Effector memory CD8-positive, alpha-beta T cell (primary cell): ENCODE data around the gene SPRR3.
"Not testable (repeated sequence)": the region's sequence is repeated elsewhere in the genome, so short reads cannot be mapped to it uniquely, and the experiment has no call there.

Experiments used
- ATAC-seq: fragments of 150-1000 bp; cut with Tn5 transposase; replicated peaks from 2 replicates; pipeline ENCODE4 v1.10.0; 2021; ENCODE audit warnings: mild to moderate bottlenecking, moderate library complexity
- DNase-seq, 3 experiments: peaks; one replicate each; pipeline ENCODE4 v3.0.0; 2021
- H3K27ac Mint-ChIP-seq, 2 donors: one replicate each; pipeline ENCODE4 v1.8.0; 2022; ENCODE audit warnings: mild to moderate bottlenecking in 2 of 2, mixed read lengths in 2 of 2, moderate library complexity in 2 of 2
- H3K27me3 Mint-ChIP-seq, 2 donors: one replicate each; pipeline ENCODE4 v1.8.0; 2022; ENCODE audit warnings: mixed read lengths in 2 of 2
- H3K36me3 Mint-ChIP-seq: one replicate; pipeline ENCODE4 v1.8.0; 2022; ENCODE audit warnings: mild to moderate bottlenecking, moderate library complexity, mixed read lengths; ENCODE audit not compliant: insufficient read depth
- H3K4me1 Mint-ChIP-seq, 2 donors: one replicate each; pipeline ENCODE4 v1.8.0; 2022; ENCODE audit warnings: low read depth in 2 of 2, mixed read lengths in 2 of 2
- H3K4me3 Mint-ChIP-seq, 2 donors: one replicate each; pipeline ENCODE4 v1.8.0; 2022; ENCODE audit warnings: mild to moderate bottlenecking in 2 of 2, mixed read lengths in 2 of 2, moderate library complexity in 2 of 2
- H3K9me3 Mint-ChIP-seq, 2 donors: one replicate each; pipeline ENCODE4 v1.8.0; 2022; ENCODE audit warnings: mixed read lengths in 2 of 2

The SPRR3 gene

GRCh38 chr1:152996633-152997400 lies 4.7 kb upstream of the SPRR3 start:
- H3K27ac Mint-ChIP-seq, result no peak overlapping the region
- peaks cover 39 to 59% of the 10 kb centered on the region in 2 donors for H3K27me3 Mint-ChIP-seq
- DNase-seq (no peak), ATAC-seq (no peak)
- H3K4me1 Mint-ChIP-seq, result no peaks in the 10 kb centered on the region
- no peaks in the 10 kb centered on the region for H3K9me3 Mint-ChIP-seq
- H3K4me3 Mint-ChIP-seq, result no peak overlapping the region
- H3K36me3 Mint-ChIP-seq, result no peaks in the 10 kb centered on the region

- peaks cover 41 to 58% of the 10 kb centered on the region in 2 donors for H3K27me3 Mint-ChIP-seq
Observed at GRCh38 chr1:152997901-152998300, 3.6 kb upstream of the SPRR3 start.

GRCh38 chr1:152998476-152998875 lies 3.1 kb upstream of the SPRR3 start:
- Mint-ChIP-seq H3K27ac (no peak overlapping the region), H3K36me3 (no peaks in the 10 kb centered on the region)

More at GRCh38 chr1:152997901-152998300, 3.6 kb upstream of the SPRR3 start:
- no peaks in the 10 kb centered on the region for H3K4me1 Mint-ChIP-seq
- ATAC-seq, result no peak
- no peak for DNase-seq
- no peak overlapping the region for H3K27ac Mint-ChIP-seq
- H3K4me3 Mint-ChIP-seq, result no peak overlapping the region
- H3K9me3 Mint-ChIP-seq, result no peaks in the 10 kb centered on the region
- H3K36me3 Mint-ChIP-seq, result no peaks in the 10 kb centered on the region

GRCh38 chr1:152999818-153000217 lies 1.7 kb upstream of the SPRR3 start:
- Mint-ChIP-seq H3K4me1 (no peaks in the 10 kb centered on the region), H3K36me3 (no peaks in the 10 kb centered on the region), H3K27ac (no peak overlapping the region), H3K27me3 (peaks cover 36 to 59% of the 10 kb centered on the region in 2 donors), H3K4me3 (no peak overlapping the region), H3K9me3 (no peaks in the 10 kb centered on the region)
- no peak for ATAC-seq
- DNase-seq, result no peak

More at GRCh38 chr1:152998476-152998875, 3.1 kb upstream of the SPRR3 start:
- Mint-ChIP-seq H3K9me3 (no peaks in the 10 kb centered on the region), H3K27me3 (peaks cover 36 to 53% of the 10 kb centered on the region in 2 donors), H3K4me3 (no peak overlapping the region), H3K4me1 (no peaks in the 10 kb centered on the region)
- ATAC-seq, result no peak
- DNase-seq, result no peak

- H3K4me3 Mint-ChIP-seq, result no peak overlapping the region
- H3K9me3 Mint-ChIP-seq, result no peaks in the 10 kb centered on the region
- H3K4me1 Mint-ChIP-seq, result no peaks in the 10 kb centered on the region
- peaks cover 36 to 54% of the 10 kb centered on the region in 2 donors for H3K27me3 Mint-ChIP-seq
- ATAC-seq, result no peak
- no peak for DNase-seq
- no peaks in the 10 kb centered on the region for H3K36me3 Mint-ChIP-seq
- no peak overlapping the region for H3K27ac Mint-ChIP-seq
Observed at GRCh38 chr1:153000294-153000693, 1.3 kb upstream of the SPRR3 start.

GRCh38 chr1:153011235-153011758 lies 9.7 kb downstream of the SPRR3 start:
- not testable (repeated sequence) for H3K4me1 Mint-ChIP-seq, DNase-seq, H3K27ac Mint-ChIP-seq, ATAC-seq, H3K4me3 Mint-ChIP-seq, H3K9me3 Mint-ChIP-seq, H3K36me3 Mint-ChIP-seq
- H3K27me3 Mint-ChIP-seq, result peaks cover 5 to 19% of the 10 kb centered on the region in 2 donors

GRCh38 chr1:153021829-153022228 lies 20.3 kb downstream of the SPRR3 start:
- not testable (repeated sequence) for H3K4me1 Mint-ChIP-seq, H3K4me3 Mint-ChIP-seq, DNase-seq, H3K36me3 Mint-ChIP-seq, ATAC-seq, H3K9me3 Mint-ChIP-seq, H3K27ac Mint-ChIP-seq
- H3K27me3 Mint-ChIP-seq, result peaks cover 41 to 65% of the 10 kb centered on the region in 2 donors

GRCh38 chr1:153022340-153022739 lies 20.8 kb downstream of the SPRR3 start:
- not testable (repeated sequence) for H3K36me3 Mint-ChIP-seq, H3K4me1 Mint-ChIP-seq, H3K4me3 Mint-ChIP-seq, H3K9me3 Mint-ChIP-seq, ATAC-seq, DNase-seq, H3K27ac Mint-ChIP-seq
- peaks cover 41 to 67% of the 10 kb centered on the region in 2 donors for H3K27me3 Mint-ChIP-seq

GRCh38 chr1:153023109-153023508 lies 21.6 kb downstream of the SPRR3 start:
- ATAC-seq, result no peak
- Mint-ChIP-seq H3K27me3 (peaks cover 44 to 65% of the 10 kb centered on the region in 2 donors), H3K36me3 (no peaks in the 10 kb centered on the region), H3K4me1 (no peaks in the 10 kb centered on the region), H3K9me3 (peaks cover 0 to 3% of the 10 kb centered on the region in 2 donors), H3K4me3 (no peak overlapping the region), H3K27ac (no peak overlapping the region)
- DNase-seq, result no peak

GRCh38 chr1:153024413-153024812 lies 22.9 kb downstream of the SPRR3 start:
- Mint-ChIP-seq H3K4me3 (no peak overlapping the region), H3K36me3 (no peaks in the 10 kb centered on the region), H3K27me3 (peaks cover 50 to 69% of the 10 kb centered on the region in 2 donors), H3K27ac (no peak overlapping the region), H3K4me1 (no peaks in the 10 kb centered on the region), H3K9me3 (peaks cover 1 to 13% of the 10 kb centered on the region in 2 donors)
- ATAC-seq (no peak), DNase-seq (no peak)

- H3K4me1 Mint-ChIP-seq, result no peaks in the 10 kb centered on the region
- no peaks in the 10 kb centered on the region for H3K36me3 Mint-ChIP-seq
- H3K9me3 Mint-ChIP-seq, result peaks cover 1 to 13% of the 10 kb centered on the region in 2 donors
- ATAC-seq (no peak), DNase-seq (no peak)
- H3K4me3 Mint-ChIP-seq, result no peak overlapping the region
- no peak overlapping the region for H3K27ac Mint-ChIP-seq
- peaks cover 42 to 77% of the 10 kb centered on the region in 2 donors for H3K27me3 Mint-ChIP-seq
Observed at GRCh38 chr1:153025797-153026196, 24.2 kb downstream of the SPRR3 start.

- no peak overlapping the region for H3K27ac Mint-ChIP-seq
- no peaks in the 10 kb centered on the region for H3K4me1 Mint-ChIP-seq
- no peak for ATAC-seq
- H3K4me3 Mint-ChIP-seq, result no peak overlapping the region
- peaks cover 22 to 70% of the 10 kb centered on the region in 2 donors for H3K27me3 Mint-ChIP-seq
- no peak for DNase-seq
- H3K9me3 Mint-ChIP-seq, result peaks cover 1 to 13% of the 10 kb centered on the region in 2 donors
- H3K36me3 Mint-ChIP-seq, result no peaks in the 10 kb centered on the region
Observed at GRCh38 chr1:153028766-153029165, 27.2 kb downstream of the SPRR3 start.

GRCh38 chr1:153030895-153031294 lies 29.3 kb downstream of the SPRR3 start, which contains the start of gene SPRR1B:
SPRR1B (plus strand) TSS chr1:153031203; CDS start chr1:153032346, 1,143 bp downstream.
- Mint-ChIP-seq H3K27me3 (peaks cover 22 to 61% of the 10 kb centered on the region in 2 donors), H3K36me3 (no peaks in the 10 kb centered on the region), H3K4me1 (no peaks in the 10 kb centered on the region), H3K9me3 (peaks cover 1 to 13% of the 10 kb centered on the region in 2 donors), H3K4me3 (no peak within 1 kb of the TSS), H3K27ac (no peak within 1 kb of the TSS)
- DNase-seq (no peak), ATAC-seq (no peak)

GRCh38 chr1:153032073-153032472 lies 30.5 kb downstream of the SPRR3 start:
- DNase-seq (no peak), ATAC-seq (no peak)
- Mint-ChIP-seq H3K4me1 (no peaks in the 10 kb centered on the region), H3K4me3 (no peak overlapping the region), H3K27me3 (peaks cover 22 to 51% of the 10 kb centered on the region in 2 donors), H3K36me3 (no peaks in the 10 kb centered on the region), H3K27ac (no peak overlapping the region), H3K9me3 (peaks cover 1 to 13% of the 10 kb centered on the region in 2 donors)
